Uterus (tissue), 4 donors: ENCODE measurements around the gene SKP1. TPM values are rescaled to one million over a fixed set of nuclear protein-coding genes. Genes with fewer than 3 reads are reported as not detected.

Experiments used
- DNase-seq, 2 donors: peaks; one replicate each; pipeline ENCODE4 v3.0.0-alpha.2; 2019 to 2020
- H3K27ac ChIP-seq, 2 donors: fragments of 200-600 bp; sonication (generic); 1 replicate in 1 of 2; 2 replicates in 1 of 2; pipeline ENCODE4 v1.5.1; 2016 to 2018
- H3K27me3 ChIP-seq, 2 donors: fragments of 200-600 bp; sonication (generic); one replicate each; pipeline ENCODE4 v1.5.1; 2018 to 2019; ENCODE audit warnings: control low read depth in 1 of 2
- H3K36me3 ChIP-seq, 2 donors: fragments of 200-600 bp; sonication (generic); one replicate each; pipeline ENCODE4 v1.5.1; 2019; ENCODE audit warnings: control low read depth in 1 of 2
- H3K4me1 ChIP-seq, 2 donors: fragments of 200-600 bp; sonication (generic); one replicate each; pipeline ENCODE4 v1.5.1; 2018 to 2019; ENCODE audit warnings: control low read depth in 1 of 2
- H3K4me3 ChIP-seq, 2 donors: fragments of 200-600 bp; sonication (generic); 1 replicate in 1 of 2; 2 replicates in 1 of 2; pipeline ENCODE4 v1.5.1; 2018 to 2019; ENCODE audit warnings: mild to moderate bottlenecking in 1 of 2
- H3K9me3 ChIP-seq, 2 donors: fragments of 200-600 bp; sonication (generic); one replicate each; pipeline ENCODE4 v1.5.1; 2019; ENCODE audit warnings: control low read depth in 1 of 2
- POLR2A ChIP-seq, 2 donors: fragments of 450-650 bp; IDR thresholded peaks; one replicate each; pipeline ENCODE4 v1.6.1; 2016; ENCODE audit warnings: antibody characterized with exemption in 2 of 2, mild to moderate bottlenecking in 1 of 2, moderate library complexity in 1 of 2
- intact Hi-C: fragments of 100-400 bp; cut with DNase I; formaldehyde crosslinking; loops from one replicate; pipeline ENCODE4 v1.15.1; 2023; ENCODE audit warnings: low total_unique reads
- total RNA-seq, 4 donors: library from RNA; depleted of rRNA in 3 of 4; stranded (reverse); fragments of >200 nt in 3 of 4; gene quantifications; one replicate each; pipeline versions ENCODE4 v1.1.0 to v1.2.4, GENCODE V29; 2014 to 2023
- TF ChIP-seq, protein P1 (sequence below), 4 experiments: fragments of 200-600 bp in 2 of 4; fragments of 450-650 bp in 2 of 4; sonication (generic) in 2 of 4; IDR thresholded peaks; one replicate each; pipeline ENCODE4 v1.5.1; 2016 to 2019; ENCODE audit warnings: antibody characterized with exemption in 4 of 4, mild to moderate bottlenecking in 2 of 4, moderate library complexity in 1 of 4
- donor health status: DM: yes; HTN: yes; CAD: no.

Gene SKP1
- total RNA-seq, 4 donors from 2014 or later: 198 to 343 (median 235) TPM

DNA sequence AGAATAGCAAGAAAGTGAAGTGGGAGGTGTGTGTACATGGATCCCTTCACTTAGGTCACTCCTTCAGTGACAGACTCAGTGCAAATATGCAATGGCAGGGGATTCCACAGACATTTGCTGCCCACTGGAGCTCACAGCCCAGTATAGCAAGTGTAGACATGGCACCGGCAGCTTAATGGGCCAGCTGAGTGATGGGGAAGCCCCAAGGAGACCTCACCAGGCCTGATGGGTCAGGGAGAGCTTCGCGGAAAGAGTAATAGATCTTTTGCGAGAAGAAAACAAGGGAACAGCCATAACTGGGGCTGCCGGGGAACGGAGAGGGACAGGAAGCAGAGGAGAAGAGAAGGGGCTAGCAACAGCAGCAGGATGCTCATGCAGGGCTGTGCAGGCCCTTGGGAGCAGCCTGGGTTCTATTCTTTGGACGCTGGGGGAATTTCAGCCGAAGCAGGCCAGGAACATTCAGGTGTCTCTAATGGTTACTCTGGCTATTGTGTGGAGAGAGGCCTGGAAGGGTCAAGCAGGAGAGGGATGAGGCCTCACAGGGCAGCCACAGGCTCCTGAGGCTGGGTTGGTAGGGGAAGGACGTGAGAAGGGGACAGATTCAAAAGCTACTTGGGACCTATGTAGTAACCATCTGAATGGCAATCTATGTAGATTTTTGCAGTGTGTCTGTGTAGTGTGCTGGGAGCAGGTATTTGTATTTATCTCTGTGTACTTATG, 35.3 kb downstream of the SKP1 start:
- Histone ChIP-seq H3K4me3 (no peak overlapping the region), H3K36me3 (no peaks in the 10 kb centered on the region), H3K9me3 (no peaks in the 10 kb centered on the region), H3K27ac (no peak overlapping the region), H3K4me1 (no peaks in the 10 kb centered on the region), H3K27me3 (no peaks in the 10 kb centered on the region)
- TF ChIP-seq, protein P1, sequence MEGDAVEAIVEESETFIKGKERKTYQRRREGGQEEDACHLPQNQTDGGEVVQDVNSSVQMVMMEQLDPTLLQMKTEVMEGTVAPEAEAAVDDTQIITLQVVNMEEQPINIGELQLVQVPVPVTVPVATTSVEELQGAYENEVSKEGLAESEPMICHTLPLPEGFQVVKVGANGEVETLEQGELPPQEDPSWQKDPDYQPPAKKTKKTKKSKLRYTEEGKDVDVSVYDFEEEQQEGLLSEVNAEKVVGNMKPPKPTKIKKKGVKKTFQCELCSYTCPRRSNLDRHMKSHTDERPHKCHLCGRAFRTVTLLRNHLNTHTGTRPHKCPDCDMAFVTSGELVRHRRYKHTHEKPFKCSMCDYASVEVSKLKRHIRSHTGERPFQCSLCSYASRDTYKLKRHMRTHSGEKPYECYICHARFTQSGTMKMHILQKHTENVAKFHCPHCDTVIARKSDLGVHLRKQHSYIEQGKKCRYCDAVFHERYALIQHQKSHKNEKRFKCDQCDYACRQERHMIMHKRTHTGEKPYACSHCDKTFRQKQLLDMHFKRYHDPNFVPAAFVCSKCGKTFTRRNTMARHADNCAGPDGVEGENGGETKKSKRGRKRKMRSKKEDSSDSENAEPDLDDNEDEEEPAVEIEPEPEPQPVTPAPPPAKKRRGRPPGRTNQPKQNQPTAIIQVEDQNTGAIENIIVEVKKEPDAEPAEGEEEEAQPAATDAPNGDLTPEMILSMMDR (IDR thresholded peaks at IDR 0.05): no peak
- TF ChIP-seq POLR2A (IDR thresholded peaks at IDR 0.05): no peak
- intact Hi-C loops: no loop called here
- no peak for DNase-seq

DNA sequence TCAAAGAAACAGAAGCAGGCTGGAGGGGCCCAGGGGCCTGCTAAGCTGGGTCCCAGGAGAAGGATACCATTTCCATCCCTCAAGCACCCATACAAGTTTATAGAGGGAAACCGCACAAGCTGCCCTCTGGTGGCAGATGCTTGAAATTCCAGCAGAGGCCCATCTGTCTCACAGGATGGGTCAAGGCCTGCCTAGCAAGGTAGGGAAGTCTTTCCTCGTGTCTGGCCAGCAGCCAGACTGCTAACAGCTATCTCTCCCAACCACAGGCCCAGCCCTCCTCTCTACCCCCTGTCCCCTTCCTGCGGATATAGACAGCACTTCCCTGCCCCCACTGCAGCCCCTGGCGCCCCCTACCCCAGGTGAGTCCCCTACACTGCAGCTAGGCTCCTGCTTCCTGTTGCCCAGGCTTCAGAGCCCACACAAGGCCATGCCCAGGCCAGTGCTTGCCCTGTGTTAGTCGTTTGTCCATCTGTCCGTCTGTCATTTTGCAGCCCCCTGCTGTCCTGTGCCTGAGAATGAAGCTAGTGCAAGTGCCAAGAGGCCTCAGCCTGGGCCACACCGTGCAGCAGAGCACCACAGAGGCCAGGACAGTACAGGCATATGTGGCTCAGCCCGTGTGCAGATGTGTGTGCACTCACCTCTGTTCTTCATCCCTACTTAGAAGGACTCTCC, 36.1 kb downstream of the SKP1 start:
- no peak overlapping the region for H3K4me3 ChIP-seq
- TF ChIP-seq, protein P1 (IDR thresholded peaks at IDR 0.05): peak; percentile 50 to 63 (median 56)
- TF ChIP-seq POLR2A (IDR thresholded peaks at IDR 0.05): no peak
- peak; percentile 54 to 56 for DNase-seq
- no peaks in the 10 kb centered on the region for H3K36me3 ChIP-seq
- intact Hi-C loops: no loop called here
- H3K27ac ChIP-seq: no peak overlapping the region
- H3K4me1 ChIP-seq: no peaks in the 10 kb centered on the region
- H3K27me3 ChIP-seq: no peaks in the 10 kb centered on the region
- no peaks in the 10 kb centered on the region for H3K9me3 ChIP-seq

DNA sequence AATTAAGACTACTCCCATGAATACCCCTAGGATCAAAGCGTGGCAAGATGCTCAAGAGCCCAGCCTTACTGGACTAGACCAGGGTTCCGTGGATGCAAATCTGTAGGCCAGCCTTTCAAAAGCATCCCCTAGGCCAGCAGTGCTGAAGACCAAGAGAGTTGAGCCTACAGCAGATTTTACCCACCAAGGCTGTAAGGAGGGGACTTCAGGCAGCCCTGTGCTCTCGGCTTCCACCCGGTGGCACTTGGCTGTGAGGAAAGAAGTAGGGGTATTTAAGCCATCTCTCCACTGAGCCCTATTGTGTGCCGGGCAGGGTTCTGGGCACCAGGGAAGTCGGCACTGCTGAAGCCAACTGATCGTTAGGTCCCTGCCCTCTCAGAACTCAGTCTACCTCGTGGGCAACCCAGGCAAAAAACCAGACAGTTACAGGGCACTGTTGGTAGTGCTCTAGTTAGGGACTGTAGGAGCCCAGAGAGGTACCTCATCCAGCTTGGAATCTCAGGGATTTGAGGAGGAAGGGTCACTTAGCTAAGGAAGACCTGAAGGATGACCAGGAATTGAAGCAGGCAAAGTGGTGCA, 36.8 kb downstream of the SKP1 start:
- H3K27ac ChIP-seq: no peak overlapping the region
- intact Hi-C loops: no loop called here

DNA sequence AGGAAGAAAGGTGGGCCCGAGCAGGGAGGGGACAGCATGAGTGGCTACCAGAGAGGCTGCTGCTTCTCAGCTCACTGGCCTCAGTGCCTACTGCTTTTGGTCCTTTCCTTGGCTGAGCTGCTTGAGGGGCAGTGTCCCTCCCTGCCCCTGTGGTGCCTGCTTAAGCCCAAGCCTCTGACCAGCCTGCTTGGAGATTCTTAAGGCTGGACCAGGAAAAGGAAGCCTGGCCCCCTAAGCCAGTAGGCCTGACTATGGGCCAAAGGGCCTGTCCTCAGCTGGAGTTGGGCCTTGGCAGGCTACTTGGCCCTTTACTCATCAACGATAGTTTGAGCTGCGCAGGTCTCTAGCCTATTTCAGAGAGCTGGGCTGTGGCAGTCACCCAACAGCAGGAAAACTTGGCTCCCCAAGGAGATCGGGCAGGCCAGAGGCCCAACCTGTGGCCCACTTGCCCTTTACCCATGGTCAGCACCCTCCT, 37.3 kb downstream of the SKP1 start:
- TF ChIP-seq, protein P1 (IDR thresholded peaks at IDR 0.05): no peak
- no peak for TF ChIP-seq POLR2A (IDR thresholded peaks at IDR 0.05)
- H3K4me1 ChIP-seq: no peaks in the 10 kb centered on the region
- H3K9me3 ChIP-seq: no peaks in the 10 kb centered on the region
- H3K27me3 ChIP-seq: no peaks in the 10 kb centered on the region
- DNase-seq: no peak
- no peak overlapping the region for H3K27ac ChIP-seq
- intact Hi-C loops: no loop called here
- no peak overlapping the region for H3K4me3 ChIP-seq
- H3K36me3 ChIP-seq: no peaks in the 10 kb centered on the region

More for the DNA sequence above, 36.8 kb downstream of the SKP1 start:
- H3K4me1 ChIP-seq: no peaks in the 10 kb centered on the region
- no peak for DNase-seq
- no peaks in the 10 kb centered on the region for H3K9me3 ChIP-seq
- TF ChIP-seq POLR2A (IDR thresholded peaks at IDR 0.05): no peak
- TF ChIP-seq, protein P1 (IDR thresholded peaks at IDR 0.05): no peak
- no peaks in the 10 kb centered on the region for H3K36me3 ChIP-seq
- H3K27me3 ChIP-seq: no peaks in the 10 kb centered on the region
- H3K4me3 ChIP-seq: no peak overlapping the region
